ENCODE results near the gene XRCC5.

XRCC5 gene

GRCh38 chr2:216084547-216084946, 24.6 kb upstream of the XRCC5 start:
- DNase-seq (ENCODE audit: low read depth in 2 of 2): no peak

- no peak for DNase-seq (ENCODE audit: low read depth in 2 of 2)
Observed at GRCh38 chr2:216086207-216086893, 22.8 kb upstream of the XRCC5 start.

GRCh38 chr2:216090369-216090786, 18.8 kb upstream of the XRCC5 start:
- DNase-seq (ENCODE audit: low read depth in 2 of 2): no peak

- no peak for DNase-seq (ENCODE audit: low read depth in 2 of 2)
Observed at GRCh38 chr2:216092646-216093045, 16.5 kb upstream of the XRCC5 start.

- no peak for DNase-seq (ENCODE audit: low read depth in 2 of 2)
Observed at GRCh38 chr2:216094701-216095100, 14.4 kb upstream of the XRCC5 start.

- no peak for DNase-seq (ENCODE audit: low read depth in 2 of 2)
Observed at GRCh38 chr2:216098421-216099334, 10.5 kb upstream of the XRCC5 start.

- no peak for DNase-seq (ENCODE audit: low read depth in 2 of 2)
Observed at GRCh38 chr2:216101109-216101508, 8.0 kb upstream of the XRCC5 start.

- no peak for DNase-seq (ENCODE audit: low read depth in 2 of 2)
Observed at GRCh38 chr2:216103213-216103612, 5.9 kb upstream of the XRCC5 start.

- DNase-seq (ENCODE audit: low read depth in 2 of 2): no peak
Observed at GRCh38 chr2:216104691-216105090, 4.5 kb upstream of the XRCC5 start.

GRCh38 chr2:216107320-216107719, 1.8 kb upstream of the XRCC5 start:
- no peak for DNase-seq (ENCODE audit: low read depth in 2 of 2)

- no peak for DNase-seq (ENCODE audit: low read depth in 2 of 2)
Observed at GRCh38 chr2:216107760-216108159, 1.4 kb upstream of the XRCC5 start.

GRCh38 chr2:216108310-216108966, 710 bp upstream of the XRCC5 start:
- DNase-seq (ENCODE audit: low read depth in 2 of 2): no peak

- DNase-seq (ENCODE audit: low read depth in 2 of 2): no peak
Observed at GRCh38 chr2:216109962-216110614, 940 bp downstream of the XRCC5 start.

GRCh38 chr2:216110620-216111019, 1.5 kb downstream of the XRCC5 start:
- DNase-seq (ENCODE audit: low read depth in 2 of 2): no peak

GRCh38 chr2:216111122-216111521, 2.0 kb downstream of the XRCC5 start:
- no peak for DNase-seq (ENCODE audit: low read depth in 2 of 2)

GRCh38 chr2:216112926-216113325, 3.8 kb downstream of the XRCC5 start:
- DNase-seq (ENCODE audit: low read depth in 2 of 2): no peak

- no peak for DNase-seq (ENCODE audit: low read depth in 2 of 2)
Observed at GRCh38 chr2:216113572-216113971, 4.4 kb downstream of the XRCC5 start.

GRCh38 chr2:216114382-216114713, 5.2 kb downstream of the XRCC5 start:
- no peak for DNase-seq (ENCODE audit: low read depth in 2 of 2)

- DNase-seq (ENCODE audit: low read depth in 2 of 2): peak; percentile 87 to 93
Observed at GRCh38 chr2:216114714-216115531, 5.8 kb downstream of the XRCC5 start.

GRCh38 chr2:216116418-216116817, 7.3 kb downstream of the XRCC5 start:
- DNase-seq (ENCODE audit: low read depth in 2 of 2): no peak
